Activated T-cell treated with anti-CD3 and anti-CD28 coated beads, Interleukin-2, amount 50 U/mL, for 24 hours (primary cell): ENCODE measurements around the gene TENM3.

Experiments used
- DNase-seq: peaks from one replicate; pipeline ENCODE4 v3.0.0-alpha.2; 2020
- H3K27ac Mint-ChIP-seq: 2 replicates; pipeline ENCODE4 v1.8.0; 2020; ENCODE audit warnings: mild to moderate bottlenecking, mixed read lengths
- H3K27me3 Mint-ChIP-seq: 2 replicates; pipeline ENCODE4 v1.8.0; 2020; ENCODE audit warnings: mixed read lengths
- H3K36me3 Mint-ChIP-seq: 2 replicates; pipeline ENCODE4 v1.8.0; 2020; ENCODE audit warnings: low read depth, mixed read lengths
- H3K4me1 Mint-ChIP-seq: 2 replicates; pipeline ENCODE4 v1.8.0; 2020; ENCODE audit warnings: low read depth, mixed read lengths
- H3K4me3 Mint-ChIP-seq: 2 replicates; pipeline ENCODE4 v1.8.0; 2020; ENCODE audit warnings: mild to moderate bottlenecking, moderate library complexity, mixed read lengths
- H3K9me3 Mint-ChIP-seq: 2 replicates; pipeline ENCODE4 v1.8.0; 2020; ENCODE audit warnings: mixed read lengths

Gene TENM3

DNA sequence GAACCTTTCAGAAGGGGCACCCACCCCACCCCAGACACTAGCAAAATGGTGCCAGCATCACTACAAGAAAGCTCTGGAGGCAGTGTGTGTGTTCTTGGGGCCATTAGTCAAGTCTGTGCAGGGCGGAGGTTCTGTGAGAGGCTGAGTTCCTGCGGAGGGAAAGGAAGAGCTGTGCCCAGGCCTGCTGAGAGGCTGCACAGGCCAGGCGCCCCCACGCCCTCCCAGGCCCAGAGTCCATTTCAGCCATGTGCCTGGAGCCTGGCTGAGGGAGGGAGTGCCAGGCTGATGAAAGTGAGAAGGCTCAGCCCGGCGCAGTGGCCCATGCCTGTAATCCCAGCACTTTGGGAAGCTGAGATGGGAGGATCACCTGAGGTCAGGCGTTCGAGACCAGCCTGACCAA, 584.0 kb downstream of the TENM3 start:
- Mint-ChIP-seq H3K9me3 (no peaks in the 10 kb centered on the region), H3K27me3 (peaks cover 32% of the 10 kb centered on the region), H3K4me3 (no peak overlapping the region), H3K36me3 (no peaks in the 10 kb centered on the region), H3K4me1 (peaks cover 6% of the 10 kb centered on the region), H3K27ac (no peak overlapping the region)
- DNase-seq: no peak

DNA sequence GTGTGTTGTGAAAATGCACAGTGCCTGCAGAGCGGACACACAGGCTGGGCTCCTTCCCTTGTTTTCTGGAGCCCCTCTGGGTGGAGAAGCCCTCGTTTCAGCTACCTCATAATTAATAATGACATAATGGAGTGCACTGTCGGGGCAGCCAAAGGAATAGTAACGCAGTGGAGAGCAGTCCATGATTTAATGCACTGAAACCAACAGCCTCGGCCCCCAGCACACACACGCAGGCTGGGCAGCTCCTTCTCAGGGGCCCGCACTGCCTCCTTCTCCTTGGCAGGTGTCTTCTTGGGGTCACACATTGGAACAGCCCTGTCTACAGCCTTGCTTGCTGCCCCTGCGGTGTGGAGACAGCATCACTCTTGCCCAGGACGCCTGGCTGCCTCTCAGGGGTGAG, 584.8 kb downstream of the TENM3 start:
- Mint-ChIP-seq H3K36me3 (no peaks in the 10 kb centered on the region), H3K9me3 (no peaks in the 10 kb centered on the region), H3K4me3 (no peak overlapping the region), H3K27ac (no peak overlapping the region), H3K4me1 (peaks cover 6% of the 10 kb centered on the region), H3K27me3 (peaks cover 37% of the 10 kb centered on the region)
- no peak for DNase-seq

DNA sequence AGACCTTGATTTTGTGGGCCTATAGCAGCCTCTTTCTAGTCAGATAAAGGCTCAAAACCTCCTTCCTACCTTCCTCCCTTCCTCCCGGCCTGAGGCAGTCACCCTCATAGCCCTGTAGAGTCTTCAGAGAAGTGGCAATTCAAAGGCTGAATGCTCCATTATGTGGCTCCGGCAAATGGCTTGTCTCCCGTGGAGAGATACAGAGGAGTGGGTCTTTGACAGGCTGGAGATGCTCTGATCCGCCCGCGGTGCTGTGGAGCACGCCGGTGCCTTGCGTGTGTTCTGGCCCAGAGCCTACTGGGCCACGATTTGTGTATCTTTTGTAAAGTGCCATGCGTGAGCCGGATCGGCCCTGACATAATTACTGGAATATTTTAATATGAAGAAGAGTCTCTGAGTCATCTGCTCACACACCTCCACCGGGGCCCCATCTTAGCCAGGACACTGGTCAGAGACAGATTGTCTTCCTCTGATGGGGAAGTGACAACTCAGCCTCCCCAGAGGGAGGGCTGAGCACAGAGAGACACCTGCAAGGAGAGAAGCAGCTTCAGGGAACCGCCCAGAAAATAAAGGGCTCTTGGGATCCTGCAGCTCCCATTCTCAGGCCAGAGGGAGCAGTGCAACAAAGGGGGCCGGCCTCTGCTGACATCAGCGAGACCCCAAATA, 585.3 kb downstream of the TENM3 start:
- DNase-seq: no peak
- Mint-ChIP-seq H3K9me3 (no peaks in the 10 kb centered on the region), H3K4me1 (peaks cover 6% of the 10 kb centered on the region), H3K4me3 (no peak overlapping the region), H3K27ac (no peak overlapping the region), H3K27me3 (peaks cover 37% of the 10 kb centered on the region), H3K36me3 (no peaks in the 10 kb centered on the region)

DNA sequence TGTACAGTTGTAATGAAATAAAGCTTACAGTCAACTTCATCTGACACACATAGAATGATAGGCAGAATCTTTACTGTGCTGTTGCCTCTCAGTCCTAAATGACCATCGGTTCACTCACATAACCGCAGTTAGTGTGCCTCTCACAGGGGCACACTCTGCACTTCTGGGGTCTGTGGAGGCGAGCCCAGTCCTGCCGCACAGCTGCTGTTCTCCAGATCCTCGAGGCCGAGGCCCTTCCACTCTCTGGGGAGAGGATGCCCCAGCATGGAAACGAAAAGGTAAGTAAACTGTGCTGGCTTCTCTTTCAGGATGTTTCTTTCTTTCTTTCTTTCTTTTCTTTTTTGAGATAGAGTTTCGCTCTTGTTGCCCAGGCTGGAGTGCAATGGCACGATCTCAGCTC, 586.0 kb downstream of the TENM3 start:
- Mint-ChIP-seq H3K4me1 (peaks cover 6% of the 10 kb centered on the region), H3K9me3 (no peaks in the 10 kb centered on the region), H3K27ac (no peak overlapping the region), H3K4me3 (no peak overlapping the region), H3K27me3 (peaks cover 37% of the 10 kb centered on the region), H3K36me3 (no peaks in the 10 kb centered on the region)
- DNase-seq: no peak

DNA sequence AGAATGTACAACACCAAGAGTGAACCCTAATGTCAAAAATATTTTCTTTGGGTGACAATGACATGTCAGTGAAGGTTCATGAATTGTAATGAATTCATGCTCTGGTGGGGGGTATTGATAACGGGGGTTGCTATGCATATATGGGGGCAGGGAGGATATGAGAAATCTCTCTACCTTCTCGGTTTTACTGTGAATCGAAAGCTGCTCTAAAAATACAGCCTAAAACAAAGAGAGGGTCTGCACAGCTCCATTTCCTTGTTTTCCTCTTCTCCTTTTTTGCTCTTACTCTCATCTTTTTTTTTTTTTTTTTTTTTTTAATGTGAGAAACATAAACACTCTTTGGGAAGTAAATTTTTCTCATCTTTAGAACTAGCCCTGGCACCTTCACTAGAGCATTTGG, 588.2 kb downstream of the TENM3 start:
- Mint-ChIP-seq H3K4me1 (peaks cover 4% of the 10 kb centered on the region), H3K36me3 (no peaks in the 10 kb centered on the region), H3K9me3 (no peaks in the 10 kb centered on the region), H3K4me3 (no peak overlapping the region), H3K27me3 (peaks cover 55% of the 10 kb centered on the region), H3K27ac (no peak overlapping the region)
- no peak for DNase-seq

DNA sequence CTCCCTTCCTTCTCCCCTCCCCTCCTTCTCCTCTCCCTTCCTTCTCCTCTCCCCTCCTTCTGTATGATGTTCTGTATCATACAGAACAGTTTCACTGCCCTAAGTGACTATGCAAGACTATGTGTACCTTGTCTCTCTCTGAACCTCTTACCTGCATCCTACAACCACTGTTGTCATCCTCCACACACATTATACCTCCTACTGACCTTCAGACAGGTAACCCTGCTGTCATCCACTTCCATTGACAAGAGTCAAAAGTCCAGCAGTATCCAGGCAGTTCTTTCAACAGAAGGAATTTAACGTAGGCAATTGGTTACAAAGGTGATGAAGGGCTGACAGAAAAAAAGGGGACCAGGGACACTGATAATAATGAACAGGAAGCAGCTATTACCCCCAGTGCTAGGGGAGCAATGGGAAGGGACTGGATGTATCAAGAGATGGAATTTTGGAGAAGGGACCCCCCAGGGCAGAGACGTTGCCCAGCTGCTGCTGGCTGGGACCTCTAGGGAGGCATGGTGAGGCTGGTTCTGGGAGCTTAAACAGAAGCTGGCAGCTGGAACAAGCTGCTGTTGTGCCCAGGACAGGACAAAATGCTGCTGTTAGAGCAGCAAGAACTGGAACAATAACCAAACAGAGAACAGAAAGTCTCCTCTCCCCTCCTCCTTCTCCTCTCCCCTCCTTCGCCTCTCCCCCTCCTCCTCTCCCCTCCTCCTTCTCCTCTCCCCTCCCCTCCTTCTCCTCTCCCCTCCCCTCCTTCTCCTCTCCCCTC, 589.3 kb downstream of the TENM3 start:
- Mint-ChIP-seq H3K36me3 (no peaks in the 10 kb centered on the region), H3K4me1 (no peaks in the 10 kb centered on the region), H3K9me3 (no peaks in the 10 kb centered on the region), H3K27me3 (peaks cover 58% of the 10 kb centered on the region), H3K27ac (no peak overlapping the region), H3K4me3 (no peak overlapping the region)
- DNase-seq: no peak

DNA sequence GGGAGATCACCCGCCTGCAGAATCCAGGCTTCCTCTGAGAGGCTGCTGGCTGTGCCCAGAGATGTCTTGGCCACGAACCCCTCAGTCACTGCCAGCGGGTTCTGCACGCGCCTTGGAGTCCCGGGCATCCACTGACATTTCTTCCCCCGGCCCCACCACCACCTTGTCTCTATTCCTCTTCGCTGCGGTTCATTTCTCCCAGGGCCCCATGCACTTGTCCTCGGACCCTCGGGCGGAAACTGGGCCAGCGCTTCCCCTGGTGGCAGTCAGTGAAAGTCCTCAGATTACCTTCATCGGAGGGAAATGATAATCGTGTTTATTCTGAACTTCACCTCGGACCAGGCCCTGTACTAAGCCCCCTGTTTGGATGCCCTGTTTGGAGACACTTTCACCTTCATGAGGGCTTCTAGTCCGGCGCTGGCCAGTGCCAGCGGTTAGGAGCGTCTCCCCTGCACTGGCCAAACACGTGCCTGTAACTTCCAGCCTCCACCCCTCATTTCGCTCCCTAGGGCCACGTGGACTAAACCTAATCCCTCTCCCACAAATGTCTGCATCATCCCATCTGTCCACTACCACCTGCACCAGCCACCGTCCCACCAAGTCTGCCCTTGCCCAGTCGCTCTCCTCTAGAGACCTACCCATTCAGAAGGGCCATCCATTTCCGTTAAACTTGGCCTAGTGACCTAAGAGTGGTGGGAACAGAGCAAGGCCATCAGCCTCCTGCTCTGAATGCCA, 592.0 kb downstream of the TENM3 start:
- no peak overlapping the region for H3K4me3 Mint-ChIP-seq
- H3K27me3 Mint-ChIP-seq: peaks cover 58% of the 10 kb centered on the region
- no peak overlapping the region for H3K27ac Mint-ChIP-seq
- no peak for DNase-seq
- H3K9me3 Mint-ChIP-seq: no peaks in the 10 kb centered on the region
- H3K36me3 Mint-ChIP-seq: no peaks in the 10 kb centered on the region
- H3K4me1 Mint-ChIP-seq: no peaks in the 10 kb centered on the region

DNA sequence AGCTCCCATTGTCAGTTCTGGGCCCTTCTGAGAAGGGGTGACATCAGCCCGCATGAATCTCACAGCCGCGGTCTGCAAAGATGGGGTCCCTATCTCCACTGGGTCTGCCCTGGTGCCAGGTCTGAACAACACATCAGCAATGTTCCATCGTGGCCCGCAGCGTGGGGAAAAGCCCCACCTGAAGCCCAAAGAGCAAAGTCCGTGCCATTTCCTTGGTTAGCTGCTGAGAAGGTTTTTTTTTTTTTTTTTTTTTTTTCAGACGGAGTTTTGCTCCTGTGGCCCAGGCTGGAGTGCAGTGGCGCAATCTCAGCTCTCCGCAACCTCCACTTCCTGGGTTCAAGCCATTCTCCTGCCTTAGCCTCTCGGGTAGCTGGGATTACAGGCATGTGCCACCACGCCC, 594.6 kb downstream of the TENM3 start:
- no peaks in the 10 kb centered on the region for H3K9me3 Mint-ChIP-seq
- no peaks in the 10 kb centered on the region for H3K36me3 Mint-ChIP-seq
- H3K4me3 Mint-ChIP-seq: no peak overlapping the region
- no peaks in the 10 kb centered on the region for H3K4me1 Mint-ChIP-seq
- H3K27ac Mint-ChIP-seq: no peak overlapping the region
- H3K27me3 Mint-ChIP-seq: peaks cover 44% of the 10 kb centered on the region
- no peak for DNase-seq

DNA sequence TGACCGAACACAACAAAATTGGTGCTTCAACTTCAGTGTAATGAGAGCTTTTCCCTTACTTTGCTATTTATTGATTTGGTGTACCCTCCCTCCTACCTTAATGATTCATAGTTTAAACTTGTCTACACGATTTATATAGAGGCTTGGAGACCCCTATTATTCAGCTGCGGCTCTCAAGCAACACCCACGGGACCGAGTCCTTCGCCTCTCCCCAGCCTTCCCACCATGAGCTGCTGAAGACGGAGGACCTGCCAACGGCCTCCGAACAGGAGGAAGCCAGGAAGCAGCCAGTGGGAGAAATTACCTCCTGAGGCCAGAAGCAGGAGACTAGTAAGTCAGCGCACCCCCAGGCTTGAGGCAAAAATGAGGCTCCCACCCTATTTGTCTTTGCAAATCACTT, 595.3 kb downstream of the TENM3 start:
- Mint-ChIP-seq H3K27me3 (peaks cover 44% of the 10 kb centered on the region), H3K4me1 (no peaks in the 10 kb centered on the region), H3K27ac (no peak overlapping the region), H3K36me3 (no peaks in the 10 kb centered on the region), H3K9me3 (no peaks in the 10 kb centered on the region), H3K4me3 (no peak overlapping the region)
- DNase-seq: no peak

DNA sequence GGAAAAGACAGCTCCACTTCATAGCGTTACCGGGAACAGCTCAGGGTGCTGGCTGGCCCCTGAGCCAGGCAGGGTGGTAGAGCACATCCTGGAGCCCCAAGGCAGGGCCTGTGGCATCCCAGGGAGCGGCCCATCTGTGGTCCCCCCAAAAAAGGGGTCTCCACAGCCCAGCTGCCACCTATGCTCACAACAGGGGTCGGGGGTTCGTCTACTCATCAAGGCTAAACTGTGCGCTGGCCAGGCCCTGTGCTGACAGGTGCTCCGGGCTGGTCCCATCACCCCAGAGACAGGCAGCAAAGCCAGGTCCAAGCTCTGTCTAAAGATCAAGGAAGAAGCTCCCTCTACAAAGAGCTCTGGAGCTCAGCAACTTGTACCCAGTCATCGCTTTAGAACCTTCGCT, 596.1 kb downstream of the TENM3 start:
- no peaks in the 10 kb centered on the region for H3K9me3 Mint-ChIP-seq
- DNase-seq: no peak
- peaks cover 44% of the 10 kb centered on the region for H3K27me3 Mint-ChIP-seq
- H3K4me3 Mint-ChIP-seq: no peak overlapping the region
- H3K36me3 Mint-ChIP-seq: no peaks in the 10 kb centered on the region
- H3K27ac Mint-ChIP-seq: no peak overlapping the region
- no peaks in the 10 kb centered on the region for H3K4me1 Mint-ChIP-seq

DNA sequence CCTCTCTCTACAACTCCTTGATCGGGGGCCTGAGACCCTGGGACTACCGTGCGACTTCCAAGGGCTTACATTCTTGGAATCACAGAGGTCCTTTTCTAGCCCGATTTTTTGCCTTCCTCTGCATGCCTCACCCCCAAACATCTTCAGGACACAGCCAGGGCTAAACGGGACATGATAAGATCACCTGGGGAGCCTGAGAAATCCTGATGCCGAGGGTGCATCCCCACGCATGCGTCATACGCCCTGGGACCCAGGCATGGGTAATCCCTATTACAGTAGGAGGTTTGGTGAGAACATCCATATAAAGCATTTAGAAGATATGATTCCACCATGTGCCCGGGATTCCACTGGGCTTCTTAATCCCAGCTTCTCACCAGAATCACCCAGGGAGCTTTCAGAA, 596.9 kb downstream of the TENM3 start:
- DNase-seq: no peak
- H3K27ac Mint-ChIP-seq: no peak overlapping the region
- no peaks in the 10 kb centered on the region for H3K36me3 Mint-ChIP-seq
- no peaks in the 10 kb centered on the region for H3K9me3 Mint-ChIP-seq
- H3K4me1 Mint-ChIP-seq: no peaks in the 10 kb centered on the region
- peaks cover 38% of the 10 kb centered on the region for H3K27me3 Mint-ChIP-seq
- no peak overlapping the region for H3K4me3 Mint-ChIP-seq

DNA sequence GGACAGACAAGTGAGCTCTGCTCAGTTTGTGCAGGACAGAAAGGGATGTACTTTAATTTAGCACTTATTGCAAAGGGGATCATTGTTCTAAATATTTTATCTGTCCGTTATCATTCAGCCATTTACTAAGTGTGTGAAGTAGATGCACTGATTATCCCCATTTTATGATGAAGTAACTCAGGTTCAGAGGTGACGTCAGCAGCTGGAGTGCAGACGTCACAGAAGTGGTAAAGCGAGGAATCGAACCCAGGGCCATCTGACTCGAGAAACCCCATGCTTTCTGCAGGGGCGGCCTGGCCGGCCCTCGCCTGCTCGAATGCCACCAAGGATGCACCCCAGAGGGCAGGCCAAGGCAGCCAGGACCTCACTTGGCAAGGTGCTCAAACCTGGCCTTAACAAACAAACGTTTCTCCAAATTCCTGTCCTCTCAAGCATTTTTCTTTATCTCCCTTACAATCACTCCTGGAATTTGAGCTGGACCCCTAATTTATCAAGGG, 599.0 kb downstream of the TENM3 start:
- Mint-ChIP-seq H3K4me1 (no peaks in the 10 kb centered on the region), H3K27ac (no peak overlapping the region), H3K27me3 (peaks cover 21% of the 10 kb centered on the region), H3K4me3 (no peak overlapping the region), H3K9me3 (no peaks in the 10 kb centered on the region), H3K36me3 (no peaks in the 10 kb centered on the region)
- no peak for DNase-seq

DNA sequence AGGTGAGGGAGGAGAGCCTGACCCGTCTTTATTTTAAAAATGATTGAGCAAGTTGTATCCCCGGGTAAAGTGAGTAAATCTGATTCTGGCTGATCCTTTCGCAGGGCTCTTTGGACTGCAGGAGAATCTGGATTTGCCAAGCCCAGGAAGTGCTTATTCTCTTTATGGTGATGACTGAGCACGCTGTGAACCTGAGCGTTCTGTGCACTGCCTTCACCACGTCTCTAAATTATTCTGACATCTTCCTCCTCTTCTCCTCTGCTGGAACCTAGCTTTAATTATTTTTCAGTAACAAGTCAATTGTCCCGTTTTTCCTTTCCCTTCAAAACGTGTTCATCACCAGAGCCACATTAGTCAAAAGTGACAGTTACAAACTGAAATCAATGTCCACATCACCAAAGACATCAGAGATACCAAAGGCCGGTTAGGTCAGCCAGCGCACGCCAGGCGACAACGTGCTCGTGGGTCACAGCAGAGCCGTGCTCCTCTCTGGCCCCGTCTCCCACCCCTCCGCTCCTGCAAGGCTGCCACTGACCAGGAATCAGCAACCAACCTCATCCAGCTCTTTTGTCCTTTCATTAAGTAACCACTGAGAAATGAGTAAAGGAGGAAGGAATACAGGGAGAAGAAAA, 599.7 kb downstream of the TENM3 start:
- Mint-ChIP-seq H3K36me3 (no peaks in the 10 kb centered on the region), H3K4me3 (no peak overlapping the region), H3K27me3 (peaks cover 14% of the 10 kb centered on the region), H3K9me3 (no peaks in the 10 kb centered on the region), H3K4me1 (no peaks in the 10 kb centered on the region), H3K27ac (no peak overlapping the region)
- DNase-seq: no peak

DNA sequence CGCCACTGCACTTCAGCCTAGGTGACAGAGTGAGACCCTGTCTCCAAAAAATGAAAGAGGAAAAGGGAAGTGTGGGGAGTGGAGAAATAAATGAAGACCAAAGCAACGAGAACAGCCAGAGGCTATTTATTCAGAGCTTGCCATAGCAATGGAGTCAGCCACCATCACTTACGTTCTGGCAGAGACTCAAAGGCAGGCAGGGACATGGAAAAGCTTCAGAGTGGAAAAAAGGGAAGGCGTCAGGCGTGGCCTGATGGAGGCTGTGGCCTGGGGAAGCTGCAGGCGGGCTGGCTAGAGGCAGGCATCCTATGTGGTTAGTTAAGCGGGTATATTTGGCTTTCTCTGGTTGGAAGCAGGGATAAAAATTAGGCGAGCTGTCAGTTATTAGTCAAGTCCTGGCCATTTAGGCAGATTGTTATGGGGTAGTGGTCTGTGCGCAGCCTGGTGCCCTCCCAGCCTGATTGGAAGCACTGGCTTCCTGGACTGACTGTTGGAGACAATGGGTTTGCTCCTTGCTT, 600.7 kb downstream of the TENM3 start:
- Mint-ChIP-seq H3K4me3 (no peak overlapping the region), H3K9me3 (no peaks in the 10 kb centered on the region), H3K4me1 (no peaks in the 10 kb centered on the region), H3K36me3 (no peaks in the 10 kb centered on the region), H3K27me3 (peaks cover 7% of the 10 kb centered on the region), H3K27ac (no peak overlapping the region)
- no peak for DNase-seq
